Stimulated activated naive CD8-positive, alpha-beta T cell treated with anti-CD3 and anti-CD28 coated beads, Interleukin-15, amount 100 ng/mL, for 72 hours (primary cell): Measurements from ENCODE around the gene TRIM17.

Source experiments
- ATAC-seq: fragments of 150-1000 bp; cut with Tn5 transposase; 2 replicates; pipeline ENCODE4 v1.10.0; 2021; ENCODE audit warnings: mild to moderate bottlenecking, moderate library complexity
- DNase-seq, 2 donors: peaks; one replicate each; pipeline ENCODE4 v3.0.0; 2021 to 2022
- H3K27ac Mint-ChIP-seq, 2 donors: one replicate each; pipeline ENCODE4 v1.8.0; 2022; ENCODE audit warnings: mild to moderate bottlenecking in 2 of 2, mixed read lengths in 2 of 2, moderate library complexity in 2 of 2
- H3K27me3 Mint-ChIP-seq: one replicate; pipeline ENCODE4 v1.8.0; 2022; ENCODE audit warnings: mixed read lengths
- H3K4me1 Mint-ChIP-seq: one replicate; pipeline ENCODE4 v1.8.0; 2022; ENCODE audit warnings: mild to moderate bottlenecking, mixed read lengths
- H3K4me3 Mint-ChIP-seq, 2 donors: one replicate each; pipeline ENCODE4 v1.8.0; 2022; ENCODE audit warnings: mild to moderate bottlenecking in 2 of 2, mixed read lengths in 2 of 2, moderate library complexity in 1 of 2
- H3K9me3 Mint-ChIP-seq, 2 donors: one replicate each; pipeline ENCODE4 v1.8.0; 2022; ENCODE audit warnings: mixed read lengths in 2 of 2

Gene TRIM17

GRCh38 chr1:228411548-228412430, 4.9 kb downstream of the TRIM17 start:
- Mint-ChIP-seq H3K9me3 (no peaks in the 10 kb centered on the region), H3K27me3 (peaks cover 14% of the 10 kb centered on the region), H3K4me3 (no peak overlapping the region), H3K4me1 (peaks cover 42% of the 10 kb centered on the region), H3K27ac (no peak overlapping the region)
- DNase-seq (no peak), ATAC-seq (no peak)

DNA sequence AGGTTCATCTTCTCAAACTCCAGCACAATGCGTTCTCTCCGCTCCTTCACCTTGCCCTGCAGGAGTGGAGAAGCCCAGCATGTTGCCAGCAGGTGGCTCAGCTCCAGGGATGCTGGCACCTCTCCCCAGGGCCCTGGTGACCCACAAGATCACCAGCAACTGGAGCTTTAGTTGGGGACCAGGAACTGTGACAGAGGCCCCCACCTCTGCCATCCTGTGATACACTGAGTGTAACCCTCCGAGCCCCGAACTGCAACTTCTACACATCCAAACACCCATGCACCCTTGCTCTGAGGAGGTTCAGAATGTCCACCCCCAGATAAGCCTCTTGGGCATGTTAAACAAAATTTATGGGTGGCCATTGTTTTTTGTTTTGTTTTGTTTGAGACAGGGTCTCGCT, 5.5 kb downstream of the TRIM17 start:
- H3K9me3 Mint-ChIP-seq = no peaks in the 10 kb centered on the region
- no peak for DNase-seq

GRCh38 chr1:228410671-228411070, 6.0 kb downstream of the TRIM17 start:
- Mint-ChIP-seq H3K4me1 (peaks cover 33% of the 10 kb centered on the region), H3K27ac (no peak overlapping the region), H3K4me3 (no peak overlapping the region), H3K9me3 (no peaks in the 10 kb centered on the region), H3K27me3 (peaks cover 8% of the 10 kb centered on the region)
- ATAC-seq = no peak
- no peak for DNase-seq

More for the DNA sequence above, 5.5 kb downstream of the TRIM17 start:
- no peak for ATAC-seq
- Mint-ChIP-seq H3K27me3 (peaks cover 12% of the 10 kb centered on the region), H3K4me3 (no peak overlapping the region), H3K27ac (no peak overlapping the region), H3K4me1 (peaks cover 36% of the 10 kb centered on the region)

DNA sequence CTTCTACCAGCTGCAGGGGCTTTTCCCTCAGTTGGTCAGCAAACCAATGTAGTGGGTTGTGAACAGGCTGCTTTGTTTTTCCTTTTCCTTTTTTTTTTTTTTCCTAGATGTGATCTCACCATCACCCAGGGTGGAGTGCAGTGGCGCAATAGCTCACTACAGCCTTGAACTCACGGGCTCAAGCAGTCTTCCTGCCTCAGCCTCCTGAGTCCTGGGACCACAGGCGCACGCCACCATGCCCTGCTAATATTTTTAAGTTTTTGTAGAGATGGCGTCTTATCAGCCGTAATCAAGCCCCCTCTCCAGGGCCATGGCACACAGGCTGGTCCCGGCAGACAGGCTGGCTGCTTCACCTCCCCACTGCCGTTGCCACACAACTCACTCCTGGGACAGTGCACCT, 6.6 kb downstream of the TRIM17 start:
- Mint-ChIP-seq H3K4me1 (peaks cover 33% of the 10 kb centered on the region), H3K9me3 (no peaks in the 10 kb centered on the region), H3K4me3 (no peak overlapping the region), H3K27ac (no peak overlapping the region), H3K27me3 (peaks cover under 1% of the 10 kb centered on the region)
- ATAC-seq (no peak), DNase-seq (no peak)

DNA sequence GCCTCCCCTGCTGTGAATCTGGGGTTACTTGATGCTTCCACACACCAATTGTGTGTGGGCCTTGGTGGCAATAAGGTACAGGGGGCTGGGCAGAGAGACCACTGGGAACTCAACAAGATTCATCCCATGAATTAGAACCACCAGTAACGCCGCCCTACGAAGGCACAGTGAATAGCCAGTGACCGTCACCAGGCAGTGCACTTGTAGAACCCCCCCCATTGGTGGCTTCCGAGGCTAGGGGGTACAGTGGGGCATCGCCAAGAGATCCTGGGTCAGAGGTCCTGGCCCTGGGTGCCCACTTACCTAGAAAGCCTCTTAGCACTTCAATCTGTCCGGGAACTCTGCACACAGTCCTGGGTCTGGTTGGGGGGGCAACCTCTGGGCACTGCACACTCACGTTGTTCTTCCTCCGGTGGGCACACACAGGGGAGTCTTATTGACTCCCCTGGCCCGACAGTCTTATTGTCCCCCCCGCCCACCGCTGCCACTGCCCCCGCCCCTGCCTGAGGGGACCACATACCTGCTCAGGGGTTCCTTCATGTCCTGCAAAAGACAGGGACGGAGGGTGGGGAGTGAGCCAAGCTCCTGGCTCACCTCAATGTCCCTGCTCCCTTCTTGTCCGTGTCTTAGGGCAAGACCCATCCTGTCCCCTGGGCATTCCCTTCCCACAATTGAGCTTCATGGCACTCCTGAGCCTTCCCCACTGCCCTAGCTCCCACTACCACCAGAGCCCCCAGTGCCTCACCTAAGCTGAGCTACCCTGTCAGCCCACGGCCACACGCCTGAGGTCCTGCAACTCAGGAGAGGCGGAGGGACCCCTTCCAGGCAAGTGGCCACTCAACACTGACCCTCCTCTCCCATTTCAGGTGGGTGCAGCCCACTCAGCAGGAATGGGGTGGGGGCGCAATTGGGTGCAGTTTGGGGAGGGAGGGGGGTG, 7.5 kb downstream of the TRIM17 start:
- no peaks in the 10 kb centered on the region for H3K27me3 Mint-ChIP-seq
- DNase-seq (no peak), ATAC-seq (no peak)
- peaks cover 42% of the 10 kb centered on the region for H3K4me1 Mint-ChIP-seq
- H3K27ac Mint-ChIP-seq = no peak overlapping the region
- H3K9me3 Mint-ChIP-seq = no peaks in the 10 kb centered on the region
- H3K4me3 Mint-ChIP-seq = no peak overlapping the region

DNA sequence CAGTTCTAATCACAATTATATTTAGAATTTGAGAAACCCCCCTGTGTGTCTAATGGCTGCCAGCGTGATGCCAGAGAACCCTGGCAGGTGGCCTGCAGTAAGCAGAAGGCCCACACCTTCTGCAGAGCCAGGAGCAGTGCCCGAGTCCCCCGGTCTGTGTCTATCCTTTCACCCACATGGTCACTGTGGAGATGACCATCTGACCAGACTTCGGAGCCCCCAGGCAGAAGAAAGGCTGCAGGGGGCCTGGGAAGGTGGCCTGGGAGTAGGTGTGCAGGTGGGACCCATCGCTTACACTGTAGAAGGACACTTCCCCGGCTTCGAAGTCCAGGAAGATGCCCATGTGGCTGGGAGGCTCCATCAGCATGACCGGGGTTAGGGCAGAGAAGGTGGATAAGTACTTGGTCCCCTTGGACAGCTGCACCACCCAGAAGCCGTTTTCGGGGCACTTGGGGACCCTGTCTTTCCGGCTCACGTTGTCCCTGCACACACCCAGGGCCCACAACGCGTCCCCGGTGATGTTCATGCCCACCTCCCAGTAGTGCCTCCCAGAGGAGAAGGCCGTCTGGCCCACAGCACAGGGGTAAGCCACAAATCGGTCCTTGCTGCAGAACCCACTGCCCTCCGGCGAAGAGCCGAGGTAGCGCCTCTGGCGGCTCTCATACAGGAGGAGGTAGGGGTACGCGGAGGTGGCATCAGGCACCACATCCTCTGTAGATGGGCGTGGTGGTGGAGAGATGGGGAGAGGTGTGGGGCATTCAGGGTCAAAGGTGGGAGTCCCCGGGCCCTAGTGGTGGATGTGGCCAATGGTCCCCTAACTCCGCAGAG, 8.4 kb downstream of the TRIM17 start:
- no peaks in the 10 kb centered on the region for H3K9me3 Mint-ChIP-seq
- no peaks in the 10 kb centered on the region for H3K27me3 Mint-ChIP-seq
- no peak overlapping the region for H3K27ac Mint-ChIP-seq
- peak overlapping the region; percentile 66 to 96 for H3K4me3 Mint-ChIP-seq
- ATAC-seq (no peak), DNase-seq (no peak)
- peaks cover 44% of the 10 kb centered on the region for H3K4me1 Mint-ChIP-seq

DNA sequence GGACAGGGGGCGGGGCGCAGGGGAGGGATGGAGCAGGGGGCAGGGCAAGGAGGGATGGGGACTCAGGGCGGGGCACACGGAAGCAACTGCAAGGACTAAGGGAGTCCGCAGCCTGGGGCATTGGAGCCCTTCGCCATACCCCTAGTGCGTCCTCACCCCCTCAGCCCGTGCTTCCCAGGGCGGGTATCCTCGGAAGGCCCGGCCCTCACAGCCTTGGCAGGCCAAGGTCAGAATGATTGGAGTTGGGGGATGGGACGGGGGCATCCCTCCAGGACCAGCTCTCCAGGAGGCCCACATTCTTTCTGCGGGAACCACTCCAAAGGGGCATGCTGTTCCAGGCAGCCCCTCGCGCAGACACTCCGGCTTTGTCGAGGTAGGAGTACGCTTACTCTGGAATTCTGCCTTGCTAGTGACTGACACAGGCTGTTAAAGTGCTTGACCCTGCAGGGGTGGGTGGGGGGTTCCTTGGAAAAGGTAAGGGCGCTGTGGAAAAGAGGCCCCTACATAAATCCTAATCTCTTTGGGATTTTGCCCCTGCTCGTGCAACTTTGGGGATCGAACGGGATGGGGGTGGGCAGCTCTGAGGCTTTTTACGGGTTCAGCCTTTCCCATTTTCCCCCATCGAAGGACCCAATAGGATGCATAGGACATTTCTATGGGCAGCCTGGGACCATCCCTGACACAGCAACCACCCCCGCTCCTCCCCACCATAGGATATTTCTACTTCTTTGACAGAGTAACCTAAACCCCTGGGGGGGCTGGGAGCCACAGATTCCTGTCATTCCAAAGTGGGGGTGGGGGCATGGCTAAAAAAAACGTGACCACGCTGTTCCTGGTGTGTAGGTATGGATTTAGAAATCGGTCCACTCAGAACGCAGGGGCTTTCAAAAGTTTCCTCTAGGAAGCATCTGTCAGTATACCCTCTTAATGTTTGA, 9.3 kb downstream of the TRIM17 start:
- no peak for ATAC-seq
- Mint-ChIP-seq H3K9me3 (no peaks in the 10 kb centered on the region), H3K4me1 (peaks cover 51% of the 10 kb centered on the region), H3K4me3 (peak overlapping the region; percentile 93 to 96), H3K27ac (peak overlapping the region; percentile 37 to 80), H3K27me3 (no peaks in the 10 kb centered on the region)
- DNase-seq = no peak

- Mint-ChIP-seq H3K4me1 (peaks cover 66% of the 10 kb centered on the region), H3K27me3 (no peaks in the 10 kb centered on the region), H3K27ac (peak overlapping the region; percentile 95 to 97), H3K9me3 (no peaks in the 10 kb centered on the region), H3K4me3 (peak overlapping the region; percentile 93 to 96)
- ATAC-seq (peak; percentile 5), DNase-seq (peak in 1 of 2 donors; percentile 24)
Measured at GRCh38 chr1:228405979-228406228, 10.8 kb downstream of the TRIM17 start.

DNA sequence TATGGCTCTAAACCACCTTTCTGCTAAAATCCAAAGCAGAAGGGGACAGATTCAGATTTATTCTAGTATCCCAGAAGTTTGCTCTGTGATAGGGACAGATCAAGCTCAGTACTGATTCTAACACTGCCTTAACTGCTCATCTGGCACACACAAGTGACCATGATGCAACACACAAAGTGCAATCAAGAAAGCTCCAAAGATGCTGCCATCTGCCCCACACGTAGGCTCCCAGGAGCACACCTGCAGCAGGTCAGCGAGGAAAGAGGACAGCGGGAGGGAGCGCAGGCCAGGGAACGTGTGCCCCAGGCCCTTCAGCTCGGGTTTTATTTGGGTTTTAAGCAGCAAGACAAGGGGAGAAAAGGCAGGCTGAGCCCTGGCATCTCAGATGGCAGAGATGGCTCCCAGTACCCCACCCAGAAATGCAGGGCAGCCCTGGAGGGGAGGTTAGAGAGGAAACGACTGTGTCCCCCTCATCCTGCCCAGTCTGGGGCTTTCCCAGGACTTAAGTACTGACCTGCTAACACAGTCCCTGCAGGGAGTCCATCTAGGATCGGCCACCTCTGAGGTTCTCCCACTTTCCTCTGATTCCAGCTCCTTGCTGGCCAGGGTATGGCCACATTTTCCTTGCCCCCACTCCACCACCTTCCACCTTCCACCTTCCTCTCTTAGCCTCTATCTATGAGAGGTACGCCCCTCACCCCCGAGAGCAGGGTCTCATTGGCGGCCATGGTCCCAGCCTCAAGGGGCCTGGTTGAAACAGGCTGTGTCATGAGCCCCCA, 11.3 kb downstream of the TRIM17 start:
- H3K4me3 Mint-ChIP-seq = peak overlapping the region; percentile 93 to 96
- no peaks in the 10 kb centered on the region for H3K9me3 Mint-ChIP-seq
- no peaks in the 10 kb centered on the region for H3K27me3 Mint-ChIP-seq
- DNase-seq (no peak), ATAC-seq (no peak)
- H3K27ac Mint-ChIP-seq = peak overlapping the region; percentile 95 to 97
- H3K4me1 Mint-ChIP-seq = peaks cover 69% of the 10 kb centered on the region

DNA sequence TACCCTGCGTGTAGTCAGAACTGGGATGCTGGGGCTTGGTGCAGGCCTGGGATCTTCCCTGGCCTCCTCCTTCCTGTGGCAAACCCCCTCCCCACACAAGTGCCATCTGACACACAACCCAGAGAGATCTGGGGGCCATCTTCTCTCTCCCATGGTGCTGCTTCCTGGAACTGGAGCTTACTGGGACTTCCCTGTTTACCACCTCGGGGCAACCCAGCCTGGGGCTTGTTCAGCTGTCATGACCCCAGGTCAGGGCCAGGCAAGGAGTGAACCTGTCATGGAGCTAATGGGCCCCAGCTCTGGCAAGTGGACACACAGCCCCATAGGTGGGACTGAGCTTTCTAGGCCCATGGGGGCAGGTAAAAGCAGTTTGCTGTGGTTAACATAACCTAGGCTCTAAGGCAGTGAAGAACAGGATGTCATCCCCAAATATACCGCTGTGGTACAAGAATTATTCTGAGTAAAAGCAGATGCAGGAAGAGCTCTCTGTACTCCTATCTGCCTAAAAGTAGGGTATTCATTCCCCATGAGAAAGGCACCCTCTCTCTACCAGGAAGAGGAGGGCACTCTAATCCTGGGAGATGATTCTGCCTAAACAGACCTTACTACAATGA, 12.4 kb downstream of the TRIM17 start:
- peak; percentile 48 for ATAC-seq
- peak overlapping the region; percentile 93 to 96 for H3K4me3 Mint-ChIP-seq
- H3K27ac Mint-ChIP-seq = peak overlapping the region; percentile 49 to 77
- H3K4me1 Mint-ChIP-seq = peaks cover 74% of the 10 kb centered on the region
- no peaks in the 10 kb centered on the region for H3K27me3 Mint-ChIP-seq
- DNase-seq = peak in 1 of 2 donors; percentile 43
- H3K9me3 Mint-ChIP-seq = no peaks in the 10 kb centered on the region

- H3K27ac Mint-ChIP-seq = peak overlapping the region; percentile 84 to 93
- H3K27me3 Mint-ChIP-seq = no peaks in the 10 kb centered on the region
- no peaks in the 10 kb centered on the region for H3K9me3 Mint-ChIP-seq
- H3K4me3 Mint-ChIP-seq = peak overlapping the region; percentile 39 to 93
- ATAC-seq = no peak
- peaks cover 68% of the 10 kb centered on the region for H3K4me1 Mint-ChIP-seq
- no peak for DNase-seq
Measured at GRCh38 chr1:228403231-228403631, 13.4 kb downstream of the TRIM17 start.

DNA sequence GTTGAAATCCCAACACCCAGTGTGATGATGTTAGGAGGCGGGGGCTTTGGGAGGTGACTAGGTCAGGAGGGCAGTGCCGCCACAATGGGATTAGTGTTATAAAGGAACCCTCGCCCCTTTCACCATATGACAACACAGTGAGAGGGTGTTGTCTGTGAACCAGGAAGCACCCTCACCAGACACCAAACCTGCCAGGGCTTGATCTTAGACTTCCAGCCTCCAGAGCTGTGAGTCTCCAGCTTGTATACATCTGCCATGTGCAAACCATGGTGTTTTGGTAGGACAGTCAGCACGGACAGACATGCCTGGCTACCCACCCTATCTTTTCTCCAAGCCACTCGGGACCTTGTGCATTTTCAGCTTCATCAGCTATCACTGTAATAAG, 14.0 kb downstream of the TRIM17 start:
- ATAC-seq (no peak), DNase-seq (no peak)
- Mint-ChIP-seq H3K27me3 (no peaks in the 10 kb centered on the region), H3K27ac (peak overlapping the region; percentile 49 to 58), H3K9me3 (no peaks in the 10 kb centered on the region), H3K4me3 (no peak overlapping the region), H3K4me1 (peaks cover 62% of the 10 kb centered on the region)

GRCh38 chr1:228401782-228402640, 14.7 kb downstream of the TRIM17 start:
- Mint-ChIP-seq H3K4me3 (no peak overlapping the region), H3K9me3 (no peaks in the 10 kb centered on the region), H3K27me3 (no peaks in the 10 kb centered on the region), H3K27ac (peak overlapping the region; percentile 84 to 93), H3K4me1 (peaks cover 58% of the 10 kb centered on the region)
- DNase-seq = no peak
- ATAC-seq = no peak
